Endodermal cell (in vitro differentiated cells): ENCODE data around the gene LAMA2. TPM values are rescaled to one million over a fixed set of nuclear protein-coding genes. Genes with fewer than 3 reads are reported as not detected.

Experiments
- DNase-seq: peaks from one replicate; pipeline ENCODE4 v3.0.0-alpha.2; 2017
- H3K27ac ChIP-seq: 2 replicates; pipeline ENCODE4 v1.5.1; 2013; ENCODE audit warnings: mild to moderate bottlenecking, low read depth, low read length, moderate library complexity
- H3K27me3 ChIP-seq: 2 replicates; pipeline ENCODE4 v1.6.1; 2013; ENCODE audit warnings: mild to moderate bottlenecking, low read length, moderate library complexity; ENCODE audit not compliant: insufficient read depth, control insufficient read depth, poor library complexity, severe bottlenecking
- H3K36me3 ChIP-seq: 2 replicates; pipeline ENCODE4 v1.7.0; 2013; ENCODE audit warnings: mild to moderate bottlenecking, low read length, moderate library complexity; ENCODE audit not compliant: control insufficient read depth, insufficient read depth
- H3K4me1 ChIP-seq: one replicate; pipeline ENCODE4 v1.7.0; 2013; ENCODE audit warnings: low read length; ENCODE audit not compliant: control insufficient read depth, insufficient read depth
- H3K4me3 ChIP-seq: 2 replicates; pipeline ENCODE4 v1.5.1; 2013; ENCODE audit warnings: mild to moderate bottlenecking, low read length, moderate library complexity
- H3K9ac ChIP-seq: 2 replicates; pipeline ENCODE4 v1.6.1; 2013; ENCODE audit warnings: mild to moderate bottlenecking, low read length, moderate library complexity; ENCODE audit not compliant: poor library complexity, severe bottlenecking; ENCODE audit errors: extremely low read depth
- H3K9me3 ChIP-seq: 2 replicates; pipeline ENCODE4 v1.6.1; 2013; ENCODE audit warnings: mild to moderate bottlenecking, low read length, moderate library complexity; ENCODE audit not compliant: control insufficient read depth
- H3K27ac Mint-ChIP-seq: 2 replicates; pipeline ENCODE4 v1.8.0; 2020; ENCODE audit warnings: mixed read lengths
- H3K27me3 Mint-ChIP-seq: 2 replicates; pipeline ENCODE4 v1.8.0; 2021; ENCODE audit warnings: mild to moderate bottlenecking, mixed read lengths; ENCODE audit not compliant: insufficient read depth
- H3K36me3 Mint-ChIP-seq: 2 replicates; pipeline ENCODE4 v1.8.0; 2020; ENCODE audit warnings: low read depth, mixed read lengths
- H3K4me1 Mint-ChIP-seq: 2 replicates; pipeline ENCODE4 v1.8.0; 2020; ENCODE audit warnings: mixed read lengths
- H3K4me3 Mint-ChIP-seq: 2 replicates; pipeline ENCODE4 v1.8.0; 2020; ENCODE audit warnings: mild to moderate bottlenecking, moderate library complexity, mixed read lengths
- H3K9me3 Mint-ChIP-seq: 2 replicates; pipeline ENCODE4 v1.8.0; 2020; ENCODE audit warnings: mild to moderate bottlenecking, mixed read lengths
- CTCF ChIP-seq: fragments of 200-600 bp; sonication (generic); conservative IDR thresholded peaks from 2 replicates; pipeline ENCODE4 v1.5.0; 2021; ENCODE audit warnings: antibody characterized with exemption, mild to moderate bottlenecking
- WGBS, 2 experiments: methylation state at CpG; one replicate each; pipeline versions ENCODE4 v1.1.5 to v1.1.7; 2013; ENCODE audit warnings: missing lambda C conversion rate in 2 of 2, mixed read lengths in 1 of 2; ENCODE audit not compliant: insufficient coverage in 1 of 2, insufficient read length in 1 of 2; 5-methylcytosine and 5-hydroxymethylcytosine counted together
- total RNA-seq, 2 donors: library from RNA; stranded (reverse); fragmentation: NEBNext Ultra II Directional in 1 of 2; extraction: Animal tissue kit (Norgen Biotek cat#: 25700) in 1 of 2; gene quantifications; 2 replicates in 1 of 2; 3 replicates in 1 of 2; pipeline ENCODE4 v1.2.1, GENCODE V29; 2021

Gene LAMA2
- total RNA-seq, 2 donors from 2014 or later, result 2.3 to 4.1 TPM

- H3K4me1 ChIP-seq, result no peaks in the 10 kb centered on the region
- H3K9me3 Mint-ChIP-seq, result no peaks in the 10 kb centered on the region
- no peak for TF ChIP-seq CTCF
- H3K27ac Mint-ChIP-seq, result no peak overlapping the region
- no peaks in the 10 kb centered on the region for H3K27me3 ChIP-seq
- H3K9me3 ChIP-seq, result no peaks in the 10 kb centered on the region
- DNase-seq, result no peak
- no peaks in the 10 kb centered on the region for H3K27me3 Mint-ChIP-seq
- 96 to 100% methylated on average over 1 to 2 of the region's 2 CpGs for WGBS, 2 experiments
- peaks cover 16% of the 10 kb centered on the region for H3K4me1 Mint-ChIP-seq
- H3K36me3 Mint-ChIP-seq, result no peaks in the 10 kb centered on the region
- no peak overlapping the region for H3K4me3 ChIP-seq
- no peaks in the 10 kb centered on the region for H3K36me3 ChIP-seq
- no peak overlapping the region for H3K9ac ChIP-seq
- H3K4me3 Mint-ChIP-seq, result no peak overlapping the region
- no peak overlapping the region for H3K27ac ChIP-seq
Measured at GRCh38 chr6:129269891-129270290, 387.0 kb downstream of the LAMA2 start.

GRCh38 chr6:129270450-129270849, 387.5 kb downstream of the LAMA2 start:
- H3K27me3 Mint-ChIP-seq, result no peaks in the 10 kb centered on the region
- DNase-seq, result no peak
- no peaks in the 10 kb centered on the region for H3K9me3 Mint-ChIP-seq
- H3K9ac ChIP-seq, result no peak overlapping the region
- H3K4me1 ChIP-seq, result no peaks in the 10 kb centered on the region
- H3K4me3 Mint-ChIP-seq, result no peak overlapping the region
- no peak overlapping the region for H3K4me3 ChIP-seq
- H3K27ac Mint-ChIP-seq, result no peak overlapping the region
- H3K36me3 Mint-ChIP-seq, result no peaks in the 10 kb centered on the region
- no peak for TF ChIP-seq CTCF
- H3K36me3 ChIP-seq, result no peaks in the 10 kb centered on the region
- 80 to 89% methylated on average over 1 to 2 of the region's 2 CpGs for WGBS, 2 experiments
- H3K27ac ChIP-seq, result no peak overlapping the region
- H3K27me3 ChIP-seq, result no peaks in the 10 kb centered on the region
- H3K4me1 Mint-ChIP-seq, result peaks cover 16% of the 10 kb centered on the region
- H3K9me3 ChIP-seq, result no peaks in the 10 kb centered on the region

GRCh38 chr6:129273161-129273560, 390.2 kb downstream of the LAMA2 start:
- Mint-ChIP-seq H3K27me3 (no peaks in the 10 kb centered on the region), H3K4me1 (peaks cover 16% of the 10 kb centered on the region)
- WGBS, 2 experiments, result 60 to 84% methylated on average over 2 to 3 of the region's 3 CpGs

More at GRCh38 chr6:129273161-129273560, 390.2 kb downstream of the LAMA2 start:
- no peak overlapping the region for H3K4me3 Mint-ChIP-seq
- Histone ChIP-seq H3K4me3 (no peak overlapping the region), H3K9ac (no peak overlapping the region), H3K4me1 (no peaks in the 10 kb centered on the region), H3K9me3 (no peaks in the 10 kb centered on the region), H3K27ac (no peak overlapping the region), H3K36me3 (no peaks in the 10 kb centered on the region), H3K27me3 (no peaks in the 10 kb centered on the region)
- TF ChIP-seq CTCF, result no peak
- no peak overlapping the region for H3K27ac Mint-ChIP-seq
- no peak for DNase-seq
- no peaks in the 10 kb centered on the region for H3K36me3 Mint-ChIP-seq
- H3K9me3 Mint-ChIP-seq, result no peaks in the 10 kb centered on the region
